ENCODE measurements around the gene FST.

The FST gene

DNA sequence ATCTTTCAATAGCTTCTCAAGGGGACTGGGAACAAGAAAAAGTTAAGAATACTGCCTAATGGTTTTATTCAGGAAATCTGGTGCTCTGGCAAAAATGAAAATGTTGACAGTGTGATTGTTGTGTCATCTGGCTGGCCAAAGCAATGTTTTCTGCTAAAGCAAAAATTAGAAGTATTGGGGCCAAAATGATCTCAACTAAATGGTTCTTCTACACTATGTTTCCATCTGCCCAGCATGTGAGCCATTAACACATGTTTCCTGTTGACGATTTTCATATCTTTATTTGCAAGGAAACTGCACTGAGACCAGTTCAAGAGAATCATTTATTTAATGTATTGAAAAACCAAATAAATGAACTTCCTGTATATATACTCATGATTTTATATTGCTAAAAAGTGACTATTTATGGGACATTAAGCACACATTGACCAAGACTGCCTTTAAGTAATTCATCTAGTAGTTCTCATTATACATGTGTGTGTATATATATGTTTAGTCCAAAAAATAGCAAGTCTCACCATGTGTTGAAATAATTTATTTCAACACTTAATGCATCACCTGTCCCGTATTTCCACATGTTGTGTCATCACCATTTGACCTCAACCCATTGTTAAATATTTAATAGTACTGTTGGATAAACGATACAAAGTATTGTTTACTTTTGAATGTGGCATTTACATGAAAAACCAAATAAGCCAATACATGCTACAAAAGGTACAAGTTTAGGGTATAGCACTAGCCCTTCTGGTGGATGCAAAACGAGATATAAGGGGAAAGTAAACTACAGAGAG is 7.5 kb upstream of the FST start:
- Histone ChIP-seq H3F3A (ENCODE audit: control insufficient read depth, insufficient read depth) (no peaks in the 10 kb centered on the region), H3K4me2 (ENCODE audit: low read length) (no peak overlapping the region), H3K27me3 (ENCODE audit: control insufficient read depth, low read length) (peaks cover 6% of the 10 kb centered on the region), H3K27ac (ENCODE audit: low read depth, low read length) (no peak overlapping the region), H3K36me3 (ENCODE audit: control insufficient read depth, low read length) (no peaks in the 10 kb centered on the region), H4K20me1 (ENCODE audit: control insufficient read depth, insufficient read depth, low read depth, low read length) (no peaks in the 10 kb centered on the region), H3K79me2 (ENCODE audit: control insufficient read depth, low read length) (no peaks in the 10 kb centered on the region), H3K9me3 (ENCODE audit: control insufficient read depth, insufficient read depth, low read length) (no peaks in the 10 kb centered on the region), H3K9me2 (replicated peaks; ENCODE audit: control insufficient read depth, low read length) (no peaks in the 10 kb centered on the region), H3K4me1 (ENCODE audit: control insufficient read depth, low read length) (no peaks in the 10 kb centered on the region), H3K4me3 (ENCODE audit: low read length) (no peak overlapping the region)
- TF ChIP-seq, protein P1, sequence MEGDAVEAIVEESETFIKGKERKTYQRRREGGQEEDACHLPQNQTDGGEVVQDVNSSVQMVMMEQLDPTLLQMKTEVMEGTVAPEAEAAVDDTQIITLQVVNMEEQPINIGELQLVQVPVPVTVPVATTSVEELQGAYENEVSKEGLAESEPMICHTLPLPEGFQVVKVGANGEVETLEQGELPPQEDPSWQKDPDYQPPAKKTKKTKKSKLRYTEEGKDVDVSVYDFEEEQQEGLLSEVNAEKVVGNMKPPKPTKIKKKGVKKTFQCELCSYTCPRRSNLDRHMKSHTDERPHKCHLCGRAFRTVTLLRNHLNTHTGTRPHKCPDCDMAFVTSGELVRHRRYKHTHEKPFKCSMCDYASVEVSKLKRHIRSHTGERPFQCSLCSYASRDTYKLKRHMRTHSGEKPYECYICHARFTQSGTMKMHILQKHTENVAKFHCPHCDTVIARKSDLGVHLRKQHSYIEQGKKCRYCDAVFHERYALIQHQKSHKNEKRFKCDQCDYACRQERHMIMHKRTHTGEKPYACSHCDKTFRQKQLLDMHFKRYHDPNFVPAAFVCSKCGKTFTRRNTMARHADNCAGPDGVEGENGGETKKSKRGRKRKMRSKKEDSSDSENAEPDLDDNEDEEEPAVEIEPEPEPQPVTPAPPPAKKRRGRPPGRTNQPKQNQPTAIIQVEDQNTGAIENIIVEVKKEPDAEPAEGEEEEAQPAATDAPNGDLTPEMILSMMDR (IDR thresholded peaks at IDR 0.05; ENCODE audit: low read depth, low read length, poor library complexity, severe bottlenecking) = no peak
- no peak for TF ChIP-seq EZH2phosphoT487 (IDR thresholded peaks at IDR 0.05; ENCODE audit: borderline replicate concordance, low read length)

DNA sequence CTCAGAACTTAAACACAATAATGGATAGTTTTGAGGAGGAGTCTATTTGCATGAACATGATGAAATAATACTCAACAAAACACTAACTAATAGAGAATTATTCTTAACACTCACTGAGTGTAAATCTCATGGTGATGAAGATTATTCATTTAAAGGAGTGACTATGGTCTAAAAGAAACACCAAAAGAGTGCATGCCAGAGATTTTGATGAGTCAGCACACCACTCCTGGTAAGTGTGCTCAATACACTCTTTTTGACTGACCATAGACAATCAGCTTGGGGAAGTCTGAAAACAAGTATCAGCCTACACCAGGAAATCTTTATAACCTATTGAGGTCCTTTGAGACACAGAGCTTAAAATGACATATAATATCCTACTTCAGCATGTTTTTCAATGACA is 6.8 kb upstream of the FST start:
- Histone ChIP-seq H4K20me1 (ENCODE audit: control insufficient read depth, insufficient read depth, low read depth, low read length) (no peaks in the 10 kb centered on the region), H3K4me1 (ENCODE audit: control insufficient read depth, low read length) (no peaks in the 10 kb centered on the region), H3F3A (ENCODE audit: control insufficient read depth, insufficient read depth) (no peaks in the 10 kb centered on the region), H3K36me3 (ENCODE audit: control insufficient read depth, low read length) (no peaks in the 10 kb centered on the region), H3K27ac (ENCODE audit: low read depth, low read length) (no peak overlapping the region), H3K27me3 (ENCODE audit: control insufficient read depth, low read length) (peaks cover 13% of the 10 kb centered on the region), H3K9me3 (ENCODE audit: control insufficient read depth, insufficient read depth, low read length) (no peaks in the 10 kb centered on the region), H3K4me3 (ENCODE audit: low read length) (no peak overlapping the region), H3K79me2 (ENCODE audit: control insufficient read depth, low read length) (no peaks in the 10 kb centered on the region), H3K4me2 (ENCODE audit: low read length) (no peak overlapping the region), H3K9me2 (replicated peaks; ENCODE audit: control insufficient read depth, low read length) (no peaks in the 10 kb centered on the region)
- TF ChIP-seq, protein P1 (IDR thresholded peaks at IDR 0.05; ENCODE audit: low read depth, low read length, poor library complexity, severe bottlenecking) = no peak
- TF ChIP-seq EZH2phosphoT487 (IDR thresholded peaks at IDR 0.05; ENCODE audit: borderline replicate concordance, low read length) = no peak

DNA sequence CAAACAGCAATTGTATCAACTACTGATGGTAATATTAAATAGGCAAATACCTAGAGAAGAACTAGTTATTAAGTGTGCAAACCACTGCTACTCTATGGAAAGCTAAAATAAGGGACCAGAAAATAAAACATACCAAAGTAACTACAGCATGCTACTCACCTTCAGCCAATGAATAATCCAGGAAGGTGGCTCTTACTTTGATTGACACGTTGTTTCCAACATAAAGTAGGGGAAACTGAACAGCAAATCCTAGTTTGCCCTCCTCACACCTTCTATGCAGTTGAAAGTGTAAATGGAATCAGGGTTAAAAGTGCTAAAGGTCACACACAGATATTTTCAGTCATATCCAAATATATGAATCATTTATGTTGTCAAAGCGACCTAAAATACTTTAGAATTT is 5.1 kb upstream of the FST start:
- Histone ChIP-seq H3F3A (ENCODE audit: control insufficient read depth, insufficient read depth) (no peaks in the 10 kb centered on the region), H4K20me1 (ENCODE audit: control insufficient read depth, insufficient read depth, low read depth, low read length) (no peaks in the 10 kb centered on the region)
- TF ChIP-seq, protein P1 (IDR thresholded peaks at IDR 0.05; ENCODE audit: low read depth, low read length, poor library complexity, severe bottlenecking) = no peak
- TF ChIP-seq EZH2phosphoT487 (IDR thresholded peaks at IDR 0.05; ENCODE audit: borderline replicate concordance, low read length) = no peak

More for the DNA sequence above, 5.1 kb upstream of the FST start:
- no peaks in the 10 kb centered on the region for H3K9me3 ChIP-seq (ENCODE audit: control insufficient read depth, insufficient read depth, low read length)
- no peak overlapping the region for H3K4me2 ChIP-seq (ENCODE audit: low read length)
- H3K79me2 ChIP-seq (ENCODE audit: control insufficient read depth, low read length) = no peaks in the 10 kb centered on the region
- H3K36me3 ChIP-seq (ENCODE audit: control insufficient read depth, low read length) = no peaks in the 10 kb centered on the region
- no peak overlapping the region for H3K4me3 ChIP-seq (ENCODE audit: low read length)
- H3K27ac ChIP-seq (ENCODE audit: low read depth, low read length) = no peak overlapping the region
- H3K27me3 ChIP-seq (ENCODE audit: control insufficient read depth, low read length) = peaks cover 24% of the 10 kb centered on the region
- no peaks in the 10 kb centered on the region for H3K4me1 ChIP-seq (ENCODE audit: control insufficient read depth, low read length)
- no peaks in the 10 kb centered on the region for H3K9me2 ChIP-seq (replicated peaks; ENCODE audit: control insufficient read depth, low read length)
